CD4-positive, alpha-beta T cell treated with Interleukin-6 for 4 hours (primary cell): Measurements from ENCODE around the gene ZSWIM8.
"Not testable (repeated sequence)": the region's sequence is repeated elsewhere in the genome, so short reads cannot be mapped to it uniquely, and the experiment has no call there.

Experiments used
- DNase-seq: peaks from one replicate; pipeline ENCODE4 v3.0.0-alpha.2; 2020; ENCODE audit warnings: mixed read lengths

Gene ZSWIM8

DNA sequence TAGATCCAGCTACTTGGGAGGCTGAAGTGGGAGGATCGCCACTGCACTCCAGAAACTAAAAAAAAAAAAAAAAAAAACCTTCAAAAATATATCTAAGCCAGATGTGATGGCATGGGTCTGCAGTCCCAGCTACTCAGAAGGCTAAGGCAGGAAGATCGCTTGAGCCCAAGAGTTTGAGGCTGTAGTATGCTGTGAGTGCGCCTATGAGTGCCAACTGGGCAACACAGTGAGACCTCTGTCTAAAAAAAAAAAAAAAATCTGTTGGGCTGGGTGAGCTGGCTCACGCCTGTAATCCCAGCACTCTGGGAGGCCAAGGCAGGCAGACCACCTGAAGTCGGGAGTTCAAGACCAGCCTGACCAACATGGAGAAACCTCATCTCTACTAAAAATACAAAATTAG is 6.4 kb upstream of the ZSWIM8 start:
- DNase-seq, result no peak

GRCh38 chr10:73779539-73780197 is 5.7 kb upstream of the ZSWIM8 start:
- no peak for DNase-seq

DNA sequence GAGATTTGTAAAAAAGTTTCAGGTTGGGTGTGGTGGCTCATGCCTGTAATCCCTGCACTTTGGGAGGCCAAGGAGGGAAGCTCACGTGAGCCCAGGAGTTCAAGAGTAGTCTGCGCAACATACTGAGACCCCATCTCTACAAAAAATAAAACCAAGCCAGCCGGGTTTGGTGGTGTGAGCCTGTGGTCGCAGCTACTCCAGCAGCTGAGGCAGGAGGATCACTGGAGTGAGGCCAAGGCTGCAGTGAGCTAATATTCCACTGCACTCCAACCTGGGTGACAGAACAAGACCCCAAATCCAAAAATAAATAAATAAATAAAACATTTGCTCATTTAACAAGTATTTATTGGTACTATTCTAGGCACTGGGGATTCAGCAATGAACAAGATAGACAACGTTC is 5.1 kb upstream of the ZSWIM8 start:
- no peak for DNase-seq

GRCh38 chr10:73780966-73781365 is 4.4 kb upstream of the ZSWIM8 start:
- DNase-seq, result no peak

GRCh38 chr10:73781548-73781878 is 3.9 kb upstream of the ZSWIM8 start:
- DNase-seq, result no peak

DNA sequence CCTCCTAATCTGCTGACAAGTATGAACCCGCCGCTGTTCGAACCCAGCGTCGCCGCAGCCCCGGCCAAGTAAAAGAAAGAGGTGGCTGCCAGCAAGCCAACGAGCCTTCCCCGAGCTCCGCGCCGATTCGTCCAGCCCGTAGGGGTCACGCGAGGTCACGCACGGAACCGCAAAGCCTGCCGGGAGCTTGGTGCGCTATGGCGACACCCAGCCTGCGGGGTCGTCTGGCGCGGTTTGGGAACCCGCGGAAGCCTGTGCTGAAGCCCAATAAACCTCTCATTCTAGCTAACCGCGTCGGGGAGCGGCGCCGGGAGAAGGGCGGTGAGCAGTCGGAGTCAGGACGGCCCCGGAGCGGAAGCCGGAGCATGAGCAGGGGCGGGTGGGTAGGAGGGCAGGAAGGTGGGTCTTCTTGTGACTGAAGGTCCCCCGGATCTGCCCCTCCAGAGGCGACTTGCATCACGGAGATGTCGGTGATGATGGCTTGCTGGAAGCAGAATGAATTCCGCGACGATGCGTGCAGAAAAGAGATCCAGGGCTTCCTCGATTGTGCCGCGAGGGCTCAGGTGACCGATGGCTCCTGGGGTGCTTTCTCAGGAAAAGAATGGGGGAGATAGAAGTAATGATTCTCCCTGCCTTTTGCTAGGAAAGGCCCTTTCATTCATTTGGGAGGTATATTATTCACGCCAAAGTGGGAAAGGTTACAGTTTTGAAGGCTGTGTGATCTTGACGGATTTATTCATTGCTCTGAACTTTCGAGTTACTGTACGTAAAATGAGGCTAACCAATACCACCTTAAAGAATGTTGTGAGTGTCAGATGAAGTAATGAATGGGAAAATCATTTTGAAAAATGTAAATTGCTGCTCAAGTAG is 3.3 kb upstream of the ZSWIM8 start, which contains the start of gene CHCHD1:
CHCHD1 (plus strand) TSS at position 170 of the 870 bp plus-strand sequence; CDS start at position 198, 28 bp downstream.
- DNase-seq, result peak; percentile 89

- DNase-seq, result no peak
These were observed 2.7 kb upstream of the ZSWIM8 start for GRCh38 chr10:73782749-73783085.

DNA sequence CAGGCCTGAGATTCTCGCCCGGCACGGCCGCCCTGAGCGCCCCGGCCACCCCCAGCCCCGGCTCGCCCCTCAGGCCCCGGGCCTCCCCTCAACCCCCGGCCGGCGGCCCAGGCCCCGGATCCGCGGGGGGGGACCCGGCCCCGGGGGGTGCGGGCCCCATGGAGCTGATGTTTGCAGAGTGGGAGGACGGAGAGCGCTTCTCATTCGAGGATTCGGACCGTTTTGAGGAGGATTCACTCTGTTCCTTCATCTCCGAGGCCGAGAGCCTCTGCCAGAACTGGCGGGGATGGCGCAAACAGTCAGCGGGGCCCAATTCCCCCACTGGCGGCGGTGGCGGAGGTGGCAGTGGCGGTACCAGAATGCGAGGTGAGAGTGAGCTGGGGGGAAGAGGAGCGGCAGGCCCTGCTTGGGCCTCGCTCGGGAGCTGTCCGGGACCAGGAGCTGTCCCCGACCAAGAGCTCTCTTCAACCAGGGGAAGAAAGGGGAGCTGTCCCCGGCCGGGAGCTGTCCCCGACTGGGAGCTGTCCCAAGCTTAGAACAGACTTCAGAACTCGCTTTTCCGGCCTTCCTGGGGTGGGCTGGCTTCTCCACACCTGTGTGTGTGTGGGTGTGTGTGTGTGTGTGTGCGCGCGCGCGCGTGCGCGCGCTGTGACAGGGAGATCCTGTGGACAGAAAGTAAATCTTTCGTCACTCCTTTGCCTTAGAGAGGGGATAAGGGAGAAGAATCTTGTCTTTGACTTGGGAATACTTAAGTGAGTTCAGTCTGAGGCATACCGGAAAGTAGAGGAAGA is 510 bp downstream of the ZSWIM8 start:
- DNase-seq, result peak; percentile 49

DNA sequence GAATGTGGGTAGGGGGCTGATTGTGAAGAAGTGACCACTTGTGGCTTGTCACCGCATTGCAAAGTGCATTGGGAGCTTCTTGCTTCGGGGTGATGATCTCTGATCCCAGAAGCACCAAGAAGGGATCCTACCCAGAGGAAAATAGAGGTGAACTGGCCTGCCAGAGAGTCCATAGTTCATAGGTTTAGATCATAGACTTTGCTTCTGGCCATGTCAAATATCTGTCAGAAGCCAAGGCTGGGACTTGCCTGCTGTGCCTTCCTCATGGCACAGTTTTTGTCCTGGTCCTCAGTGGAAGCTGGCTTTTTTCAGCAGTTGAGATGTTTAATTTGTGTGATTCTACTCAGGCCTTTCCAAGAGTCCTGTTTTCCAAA is 1.1 kb downstream of the ZSWIM8 start:
- DNase-seq, result no peak

GRCh38 chr10:73787031-73787800 is 1.8 kb downstream of the ZSWIM8 start:
- not testable (repeated sequence) for DNase-seq

GRCh38 chr10:73788864-73789658 is 3.7 kb downstream of the ZSWIM8 start:
- no peak for DNase-seq

- DNase-seq, result no peak
These were observed 4.3 kb downstream of the ZSWIM8 start for GRCh38 chr10:73789659-73790055.

GRCh38 chr10:73790886-73791625 is 5.7 kb downstream of the ZSWIM8 start:
- DNase-seq, result no peak

DNA sequence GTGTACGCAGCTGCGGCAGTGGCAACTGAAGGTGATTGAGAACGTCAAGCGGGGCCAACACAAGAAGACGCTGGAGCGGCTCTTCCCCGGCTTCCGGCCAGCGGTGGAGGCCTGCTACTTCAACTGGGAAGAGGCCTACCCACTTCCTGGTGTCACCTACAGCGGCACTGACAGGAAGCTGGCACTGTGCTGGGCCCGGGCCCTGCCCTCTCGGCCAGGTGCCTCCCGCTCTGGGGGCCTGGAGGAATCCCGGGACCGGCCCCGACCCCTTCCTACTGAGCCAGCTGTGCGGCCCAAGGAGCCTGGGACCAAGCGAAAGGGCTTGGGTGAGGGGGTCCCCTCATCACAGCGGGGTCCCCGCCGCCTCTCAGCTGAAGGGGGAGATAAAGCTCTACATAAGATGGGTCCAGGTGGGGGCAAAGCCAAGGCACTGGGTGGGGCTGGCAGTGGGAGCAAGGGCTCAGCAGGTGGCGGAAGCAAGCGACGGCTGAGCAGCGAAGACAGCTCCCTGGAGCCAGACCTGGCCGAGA is 6.5 kb downstream of the ZSWIM8 start:
- DNase-seq, result no peak

GRCh38 chr10:73793456-73793855 is 8.1 kb downstream of the ZSWIM8 start:
- no peak for DNase-seq

GRCh38 chr10:73795491-73795890 is 10.1 kb downstream of the ZSWIM8 start:
- DNase-seq, result not testable (repeated sequence)

DNA sequence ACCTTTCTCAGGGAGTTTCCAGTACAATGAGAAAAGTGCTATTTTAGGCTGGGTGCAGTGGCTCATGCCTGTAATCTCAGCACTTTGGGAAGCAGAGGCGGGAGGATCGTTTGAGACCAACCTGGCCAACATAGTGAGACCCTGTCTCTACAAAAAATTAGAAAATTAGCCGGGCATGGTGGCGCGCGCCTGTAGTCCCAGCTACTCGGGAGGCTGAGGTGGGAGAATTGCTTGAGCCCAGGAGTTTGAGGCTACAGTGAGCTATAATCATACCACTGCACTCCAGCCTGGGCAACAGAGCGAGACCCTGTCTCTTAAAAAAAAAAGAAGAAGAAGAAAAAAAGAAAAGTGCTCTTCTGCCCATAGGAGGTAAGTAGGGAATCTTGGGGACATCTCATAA is 10.6 kb downstream of the ZSWIM8 start:
- not testable (repeated sequence) for DNase-seq

DNA sequence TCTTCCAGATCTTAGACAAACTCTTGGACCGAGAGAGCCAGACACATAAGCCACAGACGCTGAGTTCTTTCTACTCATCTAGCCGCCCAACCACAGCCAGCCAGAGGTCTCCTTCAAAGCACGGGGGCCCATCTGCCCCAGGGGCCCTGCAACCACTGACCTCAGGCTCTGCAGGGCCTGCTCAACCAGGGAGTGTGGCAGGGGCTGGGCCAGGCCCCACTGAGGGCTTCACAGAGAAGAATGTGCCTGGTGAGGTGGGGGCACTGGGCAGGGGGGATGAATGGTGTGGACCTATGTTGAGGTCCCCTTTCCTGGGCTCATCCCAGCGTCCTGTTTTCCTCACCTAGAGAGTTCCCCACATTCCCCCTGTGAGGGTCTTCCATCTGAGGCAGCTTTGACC is 11.4 kb downstream of the ZSWIM8 start:
- DNase-seq, result no peak

- no peak for DNase-seq
These were observed 12.1 kb downstream of the ZSWIM8 start for GRCh38 chr10:73797324-73798025.

DNA sequence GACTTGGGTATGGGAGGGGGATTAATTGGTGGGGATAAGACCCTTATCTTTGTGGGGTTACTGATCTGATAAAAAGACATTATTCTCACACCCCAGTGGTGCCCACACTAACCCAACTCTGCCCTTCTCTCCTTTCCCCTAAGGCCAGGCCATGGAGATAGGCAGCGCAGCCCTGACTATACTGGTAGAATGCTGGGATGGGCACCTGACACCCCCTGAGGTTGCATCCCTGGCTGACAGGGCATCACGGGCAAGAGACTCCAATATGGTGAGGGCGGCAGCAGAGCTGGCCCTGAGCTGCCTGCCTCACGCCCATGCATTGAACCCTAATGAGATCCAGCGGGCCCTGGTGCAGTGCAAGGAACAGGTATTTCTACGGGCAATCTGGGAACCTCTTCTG is 12.7 kb downstream of the ZSWIM8 start:
- DNase-seq, result no peak
